Measurements from ENCODE around the gene HOOK2. TPM values are rescaled to one million over a fixed set of nuclear protein-coding genes. Genes with fewer than 3 reads are reported as not detected.
"Not testable (repeated sequence)": the region's sequence is repeated elsewhere in the genome, so short reads cannot be mapped to it uniquely, and the experiment has no call there.

The HOOK2 gene
- 28.7 and 30.7 TPM in 2 replicates for polyA plus RNA-seq (2013)

DNA sequence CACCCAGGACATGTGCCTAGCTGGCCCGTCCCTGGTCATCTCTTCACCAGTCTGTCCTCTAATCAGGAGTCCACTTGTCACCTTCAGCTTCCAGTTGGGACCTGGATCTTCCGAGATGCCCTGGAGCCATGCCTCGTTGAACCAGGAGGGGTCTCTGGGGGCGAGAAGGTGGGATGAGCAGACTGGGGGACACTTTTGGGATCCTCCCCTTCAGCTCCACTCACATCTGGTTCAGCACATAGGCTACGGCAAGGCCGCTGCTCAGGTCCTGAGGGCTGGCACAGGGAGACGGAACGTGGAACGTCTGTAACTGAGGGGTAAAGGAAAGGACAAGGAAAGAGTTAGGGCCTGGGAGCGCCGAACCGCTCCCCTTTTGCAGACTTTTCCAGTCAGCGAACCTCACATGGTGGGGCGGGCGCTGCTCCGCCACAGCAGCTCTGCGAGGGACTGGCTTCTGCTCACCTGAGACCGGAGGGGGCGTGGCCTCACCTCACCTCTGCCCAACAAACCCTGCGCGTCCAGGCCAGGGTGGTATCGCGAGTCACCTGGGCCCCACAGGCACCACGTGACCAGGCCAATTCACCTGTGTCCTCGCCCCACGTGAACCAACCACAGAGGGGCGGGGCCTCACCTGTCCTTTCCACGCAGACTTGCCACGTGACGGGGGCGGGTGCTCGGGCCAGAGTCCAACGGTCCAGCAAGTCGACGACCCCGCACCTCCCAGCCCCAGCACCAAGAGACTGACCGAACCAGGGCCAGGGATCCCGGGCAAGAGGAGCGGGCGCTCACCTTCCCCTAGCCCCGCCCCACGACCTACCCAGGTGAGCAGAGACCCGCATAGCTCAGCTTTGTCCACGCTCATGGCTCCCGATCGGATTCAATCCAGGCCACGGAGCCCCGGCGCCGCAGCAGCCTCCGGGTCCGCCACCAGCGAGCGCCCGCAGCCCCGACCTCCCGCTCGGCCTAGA lies at the start of gene HOOK2:
TSS of gene HOOK2 (minus strand) at position 965 of the 968 bp plus-strand sequence. CDS start at position 862, 103 bp downstream.
- peak within 1 kb of the TSS; percentile 91 for H3K9ac ChIP-seq (ENCODE audit: low read length)
- peak; percentile 96 to 97 for DNase-seq
- peak within 1 kb of the TSS; percentile 84 for H4K12ac ChIP-seq (ENCODE audit: low read depth, low read length)
- H3K4me2 ChIP-seq (ENCODE audit: low read length): peak within 1 kb of the TSS; percentile 88
- peak within 1 kb of the TSS; percentile 88 for H2BK120ac ChIP-seq (ENCODE audit: insufficient read depth, low read length, poor library complexity)
- H2AK5ac ChIP-seq (ENCODE audit: low read length): peak within 1 kb of the TSS; percentile 67
- H4K8ac ChIP-seq (ENCODE audit: low read depth, low read length): peak within 1 kb of the TSS; percentile 89
- no peaks in the 10 kb centered on the region for H3K9me3 ChIP-seq (ENCODE audit: insufficient read depth, low read depth, low read length)
- H3K4me1 ChIP-seq (ENCODE audit: control insufficient read depth in 1 of 2, insufficient read depth in 2 of 2, low read length in 2 of 2): peaks cover 22 to 33% of the 10 kb centered on the region in 2 experiments
- peak within 1 kb of the TSS; percentile 96 for H4K91ac ChIP-seq (ENCODE audit: low read depth, low read length)
- no peak within 1 kb of the TSS for H3K23ac ChIP-seq (ENCODE audit: low read length)
- peak within 1 kb of the TSS; percentile 96 for H3K27ac ChIP-seq (ENCODE audit: low read depth, low read length)
- peaks cover 6% of the 10 kb centered on the region for H3K79me2 ChIP-seq (ENCODE audit: control insufficient read depth, insufficient read depth, low read length, poor library complexity)
- no CpG with 5 or more reads among the region's 58 CpGs for WGBS (ENCODE audit: extremely low coverage, insufficient coverage, insufficient read length)
- peak within 1 kb of the TSS; percentile 25 for H2BK12ac ChIP-seq (ENCODE audit: low read length)
- H3K36me3 ChIP-seq (ENCODE audit: control insufficient read depth in 1 of 2, insufficient read depth in 2 of 2, low read length in 2 of 2): peaks cover 15 to 21% of the 10 kb centered on the region in 2 experiments
- H2AFZ ChIP-seq (ENCODE audit: insufficient read depth, low read length, poor library complexity): peak within 1 kb of the TSS; percentile 72
- peak within 1 kb of the TSS; percentile 83 for H3K4me3 ChIP-seq (ENCODE audit: low read depth, low read length)
- peaks cover 26% of the 10 kb centered on the region for H3K79me1 ChIP-seq (ENCODE audit: low read length)
- peak within 1 kb of the TSS; percentile 80 for H3K4ac ChIP-seq (ENCODE audit: low read depth, low read length)
- no peaks in the 10 kb centered on the region for H3K27me3 ChIP-seq (ENCODE audit: insufficient read depth, low read length)
- peak within 1 kb of the TSS; percentile 86 for H2BK5ac ChIP-seq (ENCODE audit: low read depth, low read length, poor library complexity)
- peak within 1 kb of the TSS; percentile 88 for H3K14ac ChIP-seq (ENCODE audit: low read length)
- peak within 1 kb of the TSS; percentile 88 for H3K18ac ChIP-seq (ENCODE audit: low read length)

- H2BK120ac ChIP-seq (ENCODE audit: insufficient read depth, low read length, poor library complexity): no peak overlapping the region
- H2BK5ac ChIP-seq (ENCODE audit: low read depth, low read length, poor library complexity): no peak overlapping the region
- no peak overlapping the region for H3K4ac ChIP-seq (ENCODE audit: low read depth, low read length)
- H2AFZ ChIP-seq (ENCODE audit: insufficient read depth, low read length, poor library complexity): no peak overlapping the region
- no peak overlapping the region for H3K4me2 ChIP-seq (ENCODE audit: low read length)
- no peak overlapping the region for H3K14ac ChIP-seq (ENCODE audit: low read length)
- no peaks in the 10 kb centered on the region for H3K9me3 ChIP-seq (ENCODE audit: insufficient read depth, low read depth, low read length)
- H3K79me2 ChIP-seq (ENCODE audit: control insufficient read depth, insufficient read depth, low read length, poor library complexity): no peaks in the 10 kb centered on the region
- no peak overlapping the region for H4K8ac ChIP-seq (ENCODE audit: low read depth, low read length)
- no peak overlapping the region for H3K23ac ChIP-seq (ENCODE audit: low read length)
- H4K91ac ChIP-seq (ENCODE audit: low read depth, low read length): no peak overlapping the region
- no peak overlapping the region for H2AK5ac ChIP-seq (ENCODE audit: low read length)
- no peak overlapping the region for H3K9ac ChIP-seq (ENCODE audit: low read length)
- H2BK12ac ChIP-seq (ENCODE audit: low read length): no peak overlapping the region
- H3K79me1 ChIP-seq (ENCODE audit: low read length): no peaks in the 10 kb centered on the region
- no peaks in the 10 kb centered on the region for H3K27me3 ChIP-seq (ENCODE audit: insufficient read depth, low read length)
- no CpG with 5 or more reads among the region's 2 CpGs for WGBS (ENCODE audit: extremely low coverage, insufficient coverage, insufficient read length)
- no peak overlapping the region for H3K18ac ChIP-seq (ENCODE audit: low read length)
- H3K4me1 ChIP-seq (ENCODE audit: control insufficient read depth in 1 of 2, insufficient read depth in 2 of 2, low read length in 2 of 2): peaks cover 5% of the 10 kb centered on the region in 2 experiments
- H4K12ac ChIP-seq (ENCODE audit: low read depth, low read length): no peak overlapping the region
- H3K36me3 ChIP-seq (ENCODE audit: control insufficient read depth in 1 of 2, insufficient read depth in 2 of 2, low read length in 2 of 2): no peaks in the 10 kb centered on the region
- no peak overlapping the region for H3K4me3 ChIP-seq (ENCODE audit: low read depth, low read length)
- H3K27ac ChIP-seq (ENCODE audit: low read depth, low read length): no peak overlapping the region
- no peak for DNase-seq
Measured at GRCh38 chr19:12821761-12822160, 46.4 kb upstream of the HOOK2 start.

DNA sequence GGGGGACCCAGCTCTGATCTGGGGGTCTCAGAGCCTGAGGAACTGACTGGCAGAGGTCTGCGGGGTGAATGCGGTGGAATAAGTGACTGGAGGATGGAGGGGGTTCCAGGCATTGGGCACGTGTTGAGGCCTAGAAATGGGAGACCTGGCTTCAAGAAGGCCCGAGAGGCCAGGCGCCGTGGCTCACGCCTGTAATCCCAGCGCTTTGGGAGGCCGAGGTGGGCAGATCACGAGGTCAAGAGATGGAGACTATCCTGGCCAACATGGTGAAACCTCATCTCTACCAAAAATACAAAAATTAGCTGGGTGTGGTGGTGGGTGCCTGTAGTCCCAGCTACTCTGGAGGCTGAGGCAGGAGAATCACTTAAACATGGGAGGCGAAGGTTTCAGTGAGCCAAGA lies 42.5 kb upstream of the HOOK2 start:
- not testable (repeated sequence) for H3K14ac ChIP-seq (ENCODE audit: low read length); H3K79me2 ChIP-seq (ENCODE audit: control insufficient read depth, insufficient read depth, low read length, poor library complexity); H4K8ac ChIP-seq (ENCODE audit: low read depth, low read length); H2BK120ac ChIP-seq (ENCODE audit: insufficient read depth, low read length, poor library complexity); H3K23ac ChIP-seq (ENCODE audit: low read length); H3K9me3 ChIP-seq (ENCODE audit: insufficient read depth, low read depth, low read length); H3K27me3 ChIP-seq (ENCODE audit: insufficient read depth, low read length); H3K4me3 ChIP-seq (ENCODE audit: low read depth, low read length); H3K4me1 ChIP-seq (ENCODE audit: control insufficient read depth in 1 of 2, insufficient read depth in 2 of 2, low read length in 2 of 2); H3K4ac ChIP-seq (ENCODE audit: low read depth, low read length); H3K79me1 ChIP-seq (ENCODE audit: low read length); H3K4me2 ChIP-seq (ENCODE audit: low read length); H4K91ac ChIP-seq (ENCODE audit: low read depth, low read length); H2BK12ac ChIP-seq (ENCODE audit: low read length); H3K18ac ChIP-seq (ENCODE audit: low read length); DNase-seq; H3K9ac ChIP-seq (ENCODE audit: low read length); H2AFZ ChIP-seq (ENCODE audit: insufficient read depth, low read length, poor library complexity); H3K27ac ChIP-seq (ENCODE audit: low read depth, low read length); H4K12ac ChIP-seq (ENCODE audit: low read depth, low read length); H2AK5ac ChIP-seq (ENCODE audit: low read length); H2BK5ac ChIP-seq (ENCODE audit: low read depth, low read length, poor library complexity)
- H3K36me3 ChIP-seq (ENCODE audit: control insufficient read depth in 1 of 2, insufficient read depth in 2 of 2, low read length in 2 of 2): peaks cover 17% of the 10 kb centered on the region in 2 experiments
- WGBS (ENCODE audit: extremely low coverage, insufficient coverage, insufficient read length): no CpG with 5 or more reads among the region's 11 CpGs

DNA sequence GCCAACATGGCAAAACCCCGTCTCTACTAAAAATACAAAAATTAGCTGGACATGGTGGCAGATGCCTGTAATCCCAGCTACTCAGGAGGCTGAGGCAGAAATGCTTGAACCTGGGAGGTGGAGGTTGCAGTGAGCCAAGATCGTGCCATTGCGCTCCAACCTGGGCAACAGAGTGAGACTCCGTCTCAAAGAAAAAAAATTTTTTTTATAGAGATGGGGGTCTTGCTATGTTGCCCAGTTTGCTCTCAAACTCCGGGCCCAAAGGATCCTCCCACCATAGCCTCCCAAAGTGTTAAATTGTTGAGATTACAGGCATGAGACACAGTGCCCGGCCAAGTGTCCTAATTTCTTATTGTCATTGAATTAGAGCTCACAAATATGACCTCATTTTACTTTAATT lies 41.8 kb upstream of the HOOK2 start:
- not testable (repeated sequence) for H2BK12ac ChIP-seq (ENCODE audit: low read length); H3K4me3 ChIP-seq (ENCODE audit: low read depth, low read length); H3K9ac ChIP-seq (ENCODE audit: low read length); H4K91ac ChIP-seq (ENCODE audit: low read depth, low read length); H2AFZ ChIP-seq (ENCODE audit: insufficient read depth, low read length, poor library complexity); H3K4me2 ChIP-seq (ENCODE audit: low read length); H3K23ac ChIP-seq (ENCODE audit: low read length); H3K4me1 ChIP-seq (ENCODE audit: control insufficient read depth in 1 of 2, insufficient read depth in 2 of 2, low read length in 2 of 2); H3K27me3 ChIP-seq (ENCODE audit: insufficient read depth, low read length); H3K4ac ChIP-seq (ENCODE audit: low read depth, low read length); H3K14ac ChIP-seq (ENCODE audit: low read length); H2BK120ac ChIP-seq (ENCODE audit: insufficient read depth, low read length, poor library complexity); H3K9me3 ChIP-seq (ENCODE audit: insufficient read depth, low read depth, low read length); H3K18ac ChIP-seq (ENCODE audit: low read length); H3K27ac ChIP-seq (ENCODE audit: low read depth, low read length); H3K79me1 ChIP-seq (ENCODE audit: low read length); H4K12ac ChIP-seq (ENCODE audit: low read depth, low read length); H3K79me2 ChIP-seq (ENCODE audit: control insufficient read depth, insufficient read depth, low read length, poor library complexity); DNase-seq; H2BK5ac ChIP-seq (ENCODE audit: low read depth, low read length, poor library complexity); H4K8ac ChIP-seq (ENCODE audit: low read depth, low read length); H2AK5ac ChIP-seq (ENCODE audit: low read length)
- no CpG with 5 or more reads among the region's 6 CpGs for WGBS (ENCODE audit: extremely low coverage, insufficient coverage, insufficient read length)
- H3K36me3 ChIP-seq (ENCODE audit: control insufficient read depth in 1 of 2, insufficient read depth in 2 of 2, low read length in 2 of 2): peaks cover 18 to 21% of the 10 kb centered on the region in 2 experiments

Data from trophoblast cell (in vitro differentiated cells and primary cell).